Measurements from ENCODE around the gene XXYLT1.

DNA sequence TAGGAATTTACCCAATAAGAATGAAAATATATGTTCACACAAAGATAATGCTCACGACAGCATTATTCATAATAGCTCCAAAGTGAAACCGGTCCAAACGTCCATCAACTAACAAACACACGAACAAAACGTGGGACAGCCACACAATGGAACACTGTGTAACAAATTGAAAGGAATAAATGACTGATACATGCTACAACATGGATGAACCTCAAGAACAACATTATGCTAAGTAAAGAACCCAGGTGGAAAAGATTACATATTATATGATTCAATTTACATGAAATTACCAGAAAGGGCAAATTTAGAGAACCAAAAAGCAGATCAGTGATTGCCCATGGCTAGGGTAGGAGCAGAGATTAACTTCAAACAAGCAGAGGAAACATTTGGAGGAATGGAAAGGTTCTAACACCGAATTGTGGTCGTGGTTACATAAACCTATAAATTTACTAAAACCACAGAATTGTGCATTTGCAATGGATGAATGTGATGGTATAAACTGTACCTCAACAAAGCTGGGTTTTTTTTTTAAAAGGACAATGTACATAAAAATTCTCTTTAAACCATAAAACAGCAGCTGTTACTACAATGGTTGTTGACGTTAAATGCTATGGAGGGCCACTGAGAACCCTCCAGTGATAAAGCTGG is 76.3 kb downstream of the XXYLT1 start:
- no peak for TF ChIP-seq EZH2 (IDR thresholded peaks at IDR 0.05; ENCODE audit: low read length)
- TF ChIP-seq, protein P1, sequence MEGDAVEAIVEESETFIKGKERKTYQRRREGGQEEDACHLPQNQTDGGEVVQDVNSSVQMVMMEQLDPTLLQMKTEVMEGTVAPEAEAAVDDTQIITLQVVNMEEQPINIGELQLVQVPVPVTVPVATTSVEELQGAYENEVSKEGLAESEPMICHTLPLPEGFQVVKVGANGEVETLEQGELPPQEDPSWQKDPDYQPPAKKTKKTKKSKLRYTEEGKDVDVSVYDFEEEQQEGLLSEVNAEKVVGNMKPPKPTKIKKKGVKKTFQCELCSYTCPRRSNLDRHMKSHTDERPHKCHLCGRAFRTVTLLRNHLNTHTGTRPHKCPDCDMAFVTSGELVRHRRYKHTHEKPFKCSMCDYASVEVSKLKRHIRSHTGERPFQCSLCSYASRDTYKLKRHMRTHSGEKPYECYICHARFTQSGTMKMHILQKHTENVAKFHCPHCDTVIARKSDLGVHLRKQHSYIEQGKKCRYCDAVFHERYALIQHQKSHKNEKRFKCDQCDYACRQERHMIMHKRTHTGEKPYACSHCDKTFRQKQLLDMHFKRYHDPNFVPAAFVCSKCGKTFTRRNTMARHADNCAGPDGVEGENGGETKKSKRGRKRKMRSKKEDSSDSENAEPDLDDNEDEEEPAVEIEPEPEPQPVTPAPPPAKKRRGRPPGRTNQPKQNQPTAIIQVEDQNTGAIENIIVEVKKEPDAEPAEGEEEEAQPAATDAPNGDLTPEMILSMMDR (optimal IDR thresholded peaks at IDR 0.05 in 1 of 3, IDR thresholded peaks at IDR 0.05 in 1 of 3, conservative IDR thresholded peaks at IDR 0.05 in 1 of 3; ENCODE audit: extremely low read depth in 1 of 3, insufficient read depth in 2 of 3, low read length in 3 of 3): no peak
